Central memory CD8-positive, alpha-beta T cell (primary cell): Measurements from ENCODE around the gene OBI1.

Source experiments
- ATAC-seq: fragments of 150-1000 bp; cut with Tn5 transposase; replicated peaks from 2 replicates; pipeline ENCODE4 v1.10.0; 2022; ENCODE audit warnings: mild to moderate bottlenecking, moderate FRiP score, moderate number of reproducible peaks; ENCODE audit not compliant: poor library complexity, severe bottlenecking; ENCODE audit errors: extremely low read depth
- DNase-seq, 2 donors: peaks; one replicate each; pipeline ENCODE4 v3.0.0; 2021; ENCODE audit warnings: low spot score in 2 of 2
- H3K27ac Mint-ChIP-seq: one replicate; pipeline ENCODE4 v1.8.0; 2022; ENCODE audit warnings: low read depth, mild to moderate bottlenecking, moderate library complexity, mixed read lengths
- H3K27me3 Mint-ChIP-seq: one replicate; pipeline ENCODE4 v1.8.0; 2022; ENCODE audit warnings: mixed read lengths
- H3K36me3 Mint-ChIP-seq: one replicate; pipeline ENCODE4 v1.8.0; 2022; ENCODE audit warnings: mild to moderate bottlenecking, moderate library complexity, mixed read lengths; ENCODE audit not compliant: insufficient read depth
- H3K4me1 Mint-ChIP-seq: one replicate; pipeline ENCODE4 v1.8.0; 2022; ENCODE audit warnings: mixed read lengths
- H3K4me3 Mint-ChIP-seq: one replicate; pipeline ENCODE4 v1.8.0; 2022; ENCODE audit warnings: mild to moderate bottlenecking, moderate library complexity, mixed read lengths
- H3K9me3 Mint-ChIP-seq: one replicate; pipeline ENCODE4 v1.8.0; 2022; ENCODE audit warnings: mixed read lengths

The OBI1 gene

GRCh38 chr13:78658630-78659449 lies at the start of gene OBI1:
Gene OBI1 (minus strand): TSS chr13:78659155. CDS start chr13:78659120, 35 bp downstream.
- peaks cover 44% of the 10 kb centered on the region for H3K4me1 Mint-ChIP-seq
- ATAC-seq: peak; percentile 95

DNA sequence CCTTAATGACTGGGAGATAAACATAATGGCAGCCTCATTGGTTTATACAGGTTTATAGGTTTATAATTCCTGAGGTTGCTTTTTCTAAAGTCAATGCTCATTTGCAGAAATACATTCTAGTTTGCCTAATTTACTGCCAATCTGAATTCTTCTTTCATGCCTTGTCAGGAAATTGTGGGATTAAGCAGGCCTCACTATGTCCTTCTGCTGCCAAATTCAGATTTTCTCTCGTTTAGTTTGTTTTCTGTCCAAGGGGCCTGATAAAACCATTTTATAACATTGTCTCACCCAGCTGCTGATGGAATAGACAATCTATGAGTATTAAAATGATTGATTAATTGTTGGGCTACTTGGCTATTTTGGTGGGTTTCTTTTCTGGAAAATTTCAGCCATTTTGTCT lies 42.4 kb upstream of the OBI1 start:
- no peak for DNase-seq
- peaks cover 45% of the 10 kb centered on the region for H3K27me3 Mint-ChIP-seq
- no peak overlapping the region for H3K27ac Mint-ChIP-seq
- no peak for ATAC-seq
- peaks cover 2% of the 10 kb centered on the region for H3K36me3 Mint-ChIP-seq
- H3K4me1 Mint-ChIP-seq: no peaks in the 10 kb centered on the region
- no peaks in the 10 kb centered on the region for H3K9me3 Mint-ChIP-seq
- no peak overlapping the region for H3K4me3 Mint-ChIP-seq

More at GRCh38 chr13:78658630-78659449, at the start of gene OBI1:
- Mint-ChIP-seq H3K36me3 (peaks cover 24% of the 10 kb centered on the region), H3K27ac (peak within 1 kb of the TSS; percentile 95), H3K4me3 (peak within 1 kb of the TSS; percentile 99), H3K9me3 (no peaks in the 10 kb centered on the region), H3K27me3 (no peaks in the 10 kb centered on the region)
- peak; percentile 84 to 88 for DNase-seq

GRCh38 chr13:78700121-78700910 lies 41.4 kb upstream of the OBI1 start:
- Mint-ChIP-seq H3K27me3 (peaks cover 52% of the 10 kb centered on the region), H3K27ac (no peak overlapping the region), H3K4me3 (no peak overlapping the region), H3K4me1 (no peaks in the 10 kb centered on the region), H3K9me3 (no peaks in the 10 kb centered on the region), H3K36me3 (peaks cover 2% of the 10 kb centered on the region)
- ATAC-seq (no peak), DNase-seq (no peak)

DNA sequence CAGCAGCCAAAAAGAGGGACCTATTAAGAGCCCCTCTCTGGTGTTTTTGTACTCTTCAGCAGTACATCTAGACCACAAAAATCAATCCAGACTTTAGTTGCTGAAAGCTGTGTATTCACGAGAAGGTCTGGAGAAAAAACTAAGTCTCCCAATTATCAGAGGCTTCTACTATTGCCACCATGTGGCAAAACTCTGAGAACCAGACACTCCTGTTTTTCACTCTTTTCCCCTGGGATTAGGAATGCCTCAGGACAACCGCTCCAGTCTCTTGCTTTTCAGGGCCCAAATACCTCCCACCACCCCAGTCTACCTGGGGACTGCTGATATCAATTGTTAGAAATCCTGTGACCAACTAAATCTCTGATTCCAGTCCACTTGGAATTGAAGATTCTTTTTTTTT lies 30.1 kb upstream of the OBI1 start:
- H3K4me1 Mint-ChIP-seq: no peaks in the 10 kb centered on the region
- no peak overlapping the region for H3K4me3 Mint-ChIP-seq
- DNase-seq (no peak), ATAC-seq (no peak)
- peaks cover 58% of the 10 kb centered on the region for H3K27me3 Mint-ChIP-seq
- no peaks in the 10 kb centered on the region for H3K36me3 Mint-ChIP-seq
- no peaks in the 10 kb centered on the region for H3K9me3 Mint-ChIP-seq
- H3K27ac Mint-ChIP-seq: no peak overlapping the region

DNA sequence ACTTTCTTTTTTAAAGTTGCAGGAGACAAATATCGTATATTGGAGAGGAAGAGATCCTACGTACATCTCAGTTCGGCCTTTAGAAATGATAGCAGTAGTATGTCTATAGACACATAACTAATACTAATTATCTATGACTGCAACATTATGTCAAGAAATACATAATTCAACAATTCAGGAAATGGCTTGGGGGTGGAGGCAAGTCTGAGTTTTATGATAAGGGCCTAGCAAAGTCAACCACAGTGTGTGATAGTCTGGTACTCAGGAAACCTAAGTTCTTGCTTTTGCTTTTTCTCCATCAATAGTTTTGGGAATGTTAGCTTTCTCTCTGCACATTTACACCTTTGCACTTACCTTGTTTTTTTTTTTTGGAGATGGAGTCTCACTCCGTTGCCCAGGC lies 27.5 kb upstream of the OBI1 start:
- Mint-ChIP-seq H3K27me3 (peaks cover 62% of the 10 kb centered on the region), H3K4me3 (no peak overlapping the region), H3K9me3 (no peaks in the 10 kb centered on the region), H3K4me1 (no peaks in the 10 kb centered on the region), H3K27ac (no peak overlapping the region), H3K36me3 (no peaks in the 10 kb centered on the region)
- no peak for ATAC-seq
- no peak for DNase-seq

GRCh38 chr13:78680576-78681350 lies 21.8 kb upstream of the OBI1 start:
- no peak for DNase-seq
- no peak for ATAC-seq
- Mint-ChIP-seq H3K36me3 (no peaks in the 10 kb centered on the region), H3K9me3 (no peaks in the 10 kb centered on the region), H3K4me1 (no peaks in the 10 kb centered on the region), H3K27me3 (peaks cover 39% of the 10 kb centered on the region), H3K4me3 (no peak overlapping the region), H3K27ac (no peak overlapping the region)

GRCh38 chr13:78680115-78680561 lies 21.2 kb upstream of the OBI1 start:
- ATAC-seq (no peak), DNase-seq (no peak)
- Mint-ChIP-seq H3K9me3 (no peaks in the 10 kb centered on the region), H3K4me3 (no peak overlapping the region), H3K4me1 (no peaks in the 10 kb centered on the region), H3K27me3 (peaks cover 37% of the 10 kb centered on the region), H3K27ac (no peak overlapping the region), H3K36me3 (no peaks in the 10 kb centered on the region)

- H3K27me3 Mint-ChIP-seq: peaks cover 29% of the 10 kb centered on the region
- no peak overlapping the region for H3K4me3 Mint-ChIP-seq
- H3K27ac Mint-ChIP-seq: no peak overlapping the region
- ATAC-seq: no peak
- H3K36me3 Mint-ChIP-seq: no peaks in the 10 kb centered on the region
- no peaks in the 10 kb centered on the region for H3K9me3 Mint-ChIP-seq
- H3K4me1 Mint-ChIP-seq: no peaks in the 10 kb centered on the region
- DNase-seq: no peak
These were observed 20.4 kb upstream of the OBI1 start for GRCh38 chr13:78679329-78679728.

- H3K4me1 Mint-ChIP-seq: no peaks in the 10 kb centered on the region
- H3K36me3 Mint-ChIP-seq: no peaks in the 10 kb centered on the region
- H3K4me3 Mint-ChIP-seq: no peak overlapping the region
- DNase-seq (no peak), ATAC-seq (no peak)
- H3K9me3 Mint-ChIP-seq: no peaks in the 10 kb centered on the region
- H3K27me3 Mint-ChIP-seq: peaks cover 26% of the 10 kb centered on the region
- no peak overlapping the region for H3K27ac Mint-ChIP-seq
These were observed 16.2 kb upstream of the OBI1 start for GRCh38 chr13:78675112-78675511.

GRCh38 chr13:78674638-78675037 lies 15.7 kb upstream of the OBI1 start:
- H3K36me3 Mint-ChIP-seq: no peaks in the 10 kb centered on the region
- no peaks in the 10 kb centered on the region for H3K9me3 Mint-ChIP-seq
- no peak overlapping the region for H3K4me3 Mint-ChIP-seq
- H3K4me1 Mint-ChIP-seq: no peaks in the 10 kb centered on the region
- peaks cover 27% of the 10 kb centered on the region for H3K27me3 Mint-ChIP-seq
- ATAC-seq (no peak), DNase-seq (no peak)
- H3K27ac Mint-ChIP-seq: no peak overlapping the region

DNA sequence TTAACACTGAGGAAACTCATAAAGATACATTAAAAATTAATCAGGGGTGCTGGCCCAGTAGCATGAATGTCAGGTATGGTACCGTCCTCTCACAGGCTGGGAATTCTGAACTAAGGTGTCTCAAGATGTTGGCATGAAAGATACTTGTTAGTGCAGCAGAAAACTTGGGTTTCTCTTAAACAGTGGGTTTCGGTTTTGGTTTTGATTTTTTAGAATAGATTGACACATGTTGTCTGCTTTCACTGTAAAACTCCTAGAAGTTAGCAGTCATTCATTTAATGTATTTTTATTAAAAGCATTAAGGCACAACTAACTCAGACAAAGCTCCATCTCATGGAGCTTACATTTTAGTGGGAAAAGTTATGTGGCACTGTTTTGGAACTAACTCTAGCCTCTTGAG lies 3.5 kb upstream of the OBI1 start:
- Mint-ChIP-seq H3K27me3 (peaks cover 10% of the 10 kb centered on the region), H3K27ac (no peak overlapping the region), H3K9me3 (no peaks in the 10 kb centered on the region), H3K4me1 (peaks cover 30% of the 10 kb centered on the region), H3K36me3 (peaks cover 17% of the 10 kb centered on the region), H3K4me3 (no peak overlapping the region)
- ATAC-seq (no peak), DNase-seq (no peak)

GRCh38 chr13:78660495-78660857 lies 1.5 kb upstream of the OBI1 start:
- H3K9me3 Mint-ChIP-seq: no peaks in the 10 kb centered on the region
- no peak overlapping the region for H3K27ac Mint-ChIP-seq
- ATAC-seq (no peak), DNase-seq (no peak)
- H3K27me3 Mint-ChIP-seq: peaks cover 10% of the 10 kb centered on the region
- peak overlapping the region; percentile 99 for H3K4me3 Mint-ChIP-seq
- H3K4me1 Mint-ChIP-seq: peaks cover 35% of the 10 kb centered on the region
- H3K36me3 Mint-ChIP-seq: peaks cover 20% of the 10 kb centered on the region
